HepG2 (cell line): ENCODE measurements around the gene PPARA.

Experiments
- BRF2 ChIP-seq: sonication (generic); formaldehyde crosslinking; IDR thresholded peaks from 2 replicates; pipeline ENCODE4 v1.8.1; 2022; ENCODE audit warnings: mild to moderate bottlenecking, missing genetic modification reagents
- CAMTA2 ChIP-seq: sonication (generic); formaldehyde crosslinking; IDR thresholded peaks from 2 replicates; pipeline ENCODE4 v1.4.0; 2020; ENCODE audit warnings: mild to moderate bottlenecking, missing genetic modification reagents, borderline replicate concordance
- CEBPB ChIP-seq: IDR thresholded peaks from 2 replicates; pipeline ENCODE4 v1.6.1; 2011; ENCODE audit warnings: low read depth, low read length, improper control_type of control experiment, borderline replicate concordance
- CTCF ChIP-seq: sonication (generic); formaldehyde crosslinking; IDR thresholded peaks from 2 replicates; pipeline ENCODE4 v1.5.0; 2020; ENCODE audit warnings: mild to moderate bottlenecking, missing genetic modification reagents, moderate library complexity
- EZH2 ChIP-seq: conservative IDR thresholded peaks from 2 replicates; pipeline ENCODE4 v1.6.1; 2012; ENCODE audit warnings: mild to moderate bottlenecking, low read depth, low read length, moderate library complexity
- HNRNPH1 ChIP-seq: fragments of 200-400 bp; formaldehyde crosslinking; optimal IDR thresholded peaks from 2 replicates; pipeline ENCODE3; 2017; ENCODE audit warnings: mild to moderate bottlenecking, low read depth, low read length
- PRDM15 ChIP-seq: sonication (generic); formaldehyde crosslinking; IDR thresholded peaks from 2 replicates; pipeline ENCODE4 v1.4.0; 2020; ENCODE audit warnings: missing genetic modification reagents
- PTBP1 ChIP-seq: fragments of 200-400 bp; formaldehyde crosslinking; IDR thresholded peaks from 2 replicates; pipeline ENCODE4 v1.6.1; 2018; ENCODE audit warnings: low read length, low read depth; ENCODE audit not compliant: poor library complexity, severe bottlenecking
- SNAPC5 ChIP-seq: sonication (generic); formaldehyde crosslinking; IDR thresholded peaks from 2 replicates; pipeline ENCODE4 v1.8.1; 2023; ENCODE audit warnings: mild to moderate bottlenecking, missing genetic modification reagents, borderline replicate concordance
- SNRNP70 ChIP-seq: fragments of 200-400 bp; formaldehyde crosslinking; IDR thresholded peaks from 2 replicates; pipeline ENCODE4 v1.6.1; 2017; ENCODE audit warnings: mild to moderate bottlenecking, low read depth, low read length, moderate library complexity
- SSRP1 ChIP-seq: IDR thresholded peaks from 2 replicates; pipeline ENCODE4 v1.6.1; 2016; ENCODE audit warnings: control low read depth
- SYNCRIP ChIP-seq: fragments of 200-400 bp; formaldehyde crosslinking; IDR thresholded peaks from 2 replicates; pipeline ENCODE4 v1.6.1; 2018; ENCODE audit warnings: mild to moderate bottlenecking, low read depth, low read length; ENCODE audit not compliant: insufficient read depth
- YY1 ChIP-seq: IDR thresholded peaks from 2 replicates; pipeline ENCODE4 v1.6.1; 2011; ENCODE audit warnings: low read length, low read depth, moderate library complexity, mild to moderate bottlenecking; ENCODE audit not compliant: insufficient read depth, insufficient replicate concordance
- ZZZ3 ChIP-seq: sonication (generic); formaldehyde crosslinking; IDR thresholded peaks from 2 replicates; pipeline ENCODE4 v1.4.0; 2020; ENCODE audit warnings: missing genetic modification reagents, mild to moderate bottlenecking, borderline replicate concordance

- TF ChIP-seq YY1, result no peak
- TF ChIP-seq SSRP1, result 0 out of 2 replicates have a peak, but pooled peaks have one; percentile 25
- TF ChIP-seq CAMTA2 (CRISPR knock-in tag), result no peak
- no peak for TF ChIP-seq HNRNPH1
- TF ChIP-seq CEBPB, result no peak
- no peak for TF ChIP-seq PTBP1
- no peak for TF ChIP-seq BRF2 (CRISPR knock-in tag)
- TF ChIP-seq PRDM15 (CRISPR knock-in tag), result no peak
- peak; percentile 38 for TF ChIP-seq CTCF
- TF ChIP-seq EZH2, result no peak
- no peak for TF ChIP-seq SYNCRIP
- no peak; the same call in 1 of the 2 replicates for TF ChIP-seq ZZZ3
- no peak for TF ChIP-seq SNAPC5 (CRISPR knock-in tag)
- TF ChIP-seq SNRNP70, result no peak
Observed at GRCh38 chr22:46147471-46148267, 2.7 kb upstream of the PPARA start.
